Measurements from ENCODE around the gene EDDM13. TPM values are rescaled to one million over a fixed set of nuclear protein-coding genes. Genes with fewer than 3 reads are reported as not detected.

Gene EDDM13
- total and polyA plus RNA-seq, 2 of the 13 experiments (the other 11 are each of a cell fraction or from before 2014, with no cell fraction given): not detected

- TF ChIP-seq CTCF (CRISPR knock-in tag; IDR thresholded peaks at IDR 0.05) (no peak), NR3C1 (CRISPR knock-in tag; IDR thresholded peaks at IDR 0.05) (no peak), ZBTB39 (CRISPR knock-in tag; IDR thresholded peaks at IDR 0.05) (no peak), MEIS1 (CRISPR knock-in tag; IDR thresholded peaks at IDR 0.05; ENCODE audit: borderline replicate concordance) (peak; percentile 43), ZFX (CRISPR knock-in tag; IDR thresholded peaks at IDR 0.05; ENCODE audit: low read depth) (no peak), ZNF878 (CRISPR knock-in tag; IDR thresholded peaks at IDR 0.05) (no peak), ZNF180 (CRISPR knock-in tag; IDR thresholded peaks at IDR 0.05; ENCODE audit: borderline replicate concordance, low read depth) (no peak), ZNF660 (CRISPR knock-in tag; IDR thresholded peaks at IDR 0.05; ENCODE audit: borderline replicate concordance, low read depth) (no peak), ZNF788 (CRISPR knock-in tag; IDR thresholded peaks at IDR 0.05; ENCODE audit: borderline replicate concordance) (no peak; the same call in 1 of the 2 replicates), LRRFIP1 (CRISPR knock-in tag; conservative IDR thresholded peaks at IDR 0.05) (no peak), SOX5 (CRISPR knock-in tag; IDR thresholded peaks at IDR 0.05; ENCODE audit: borderline replicate concordance) (no peak), BORCS8-MEF2B (CRISPR knock-in tag; IDR thresholded peaks at IDR 0.05) (no peak), GATA4 (IDR thresholded peaks at IDR 0.05; ENCODE audit: borderline replicate concordance, low read depth) (no peak), ZBTB20 (CRISPR knock-in tag; IDR thresholded peaks at IDR 0.05; ENCODE audit: borderline replicate concordance, low read depth) (no peak)
- TF ChIP-seq, protein P1, sequence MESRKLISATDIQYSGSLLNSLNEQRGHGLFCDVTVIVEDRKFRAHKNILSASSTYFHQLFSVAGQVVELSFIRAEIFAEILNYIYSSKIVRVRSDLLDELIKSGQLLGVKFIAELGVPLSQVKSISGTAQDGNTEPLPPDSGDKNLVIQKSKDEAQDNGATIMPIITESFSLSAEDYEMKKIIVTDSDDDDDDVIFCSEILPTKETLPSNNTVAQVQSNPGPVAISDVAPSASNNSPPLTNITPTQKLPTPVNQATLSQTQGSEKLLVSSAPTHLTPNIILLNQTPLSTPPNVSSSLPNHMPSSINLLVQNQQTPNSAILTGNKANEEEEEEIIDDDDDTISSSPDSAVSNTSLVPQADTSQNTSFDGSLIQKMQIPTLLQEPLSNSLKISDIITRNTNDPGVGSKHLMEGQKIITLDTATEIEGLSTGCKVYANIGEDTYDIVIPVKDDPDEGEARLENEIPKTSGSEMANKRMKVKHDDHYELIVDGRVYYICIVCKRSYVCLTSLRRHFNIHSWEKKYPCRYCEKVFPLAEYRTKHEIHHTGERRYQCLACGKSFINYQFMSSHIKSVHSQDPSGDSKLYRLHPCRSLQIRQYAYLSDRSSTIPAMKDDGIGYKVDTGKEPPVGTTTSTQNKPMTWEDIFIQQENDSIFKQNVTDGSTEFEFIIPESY (CRISPR knock-in tag; IDR thresholded peaks at IDR 0.05): no peak
- TF ChIP-seq, protein P2, sequence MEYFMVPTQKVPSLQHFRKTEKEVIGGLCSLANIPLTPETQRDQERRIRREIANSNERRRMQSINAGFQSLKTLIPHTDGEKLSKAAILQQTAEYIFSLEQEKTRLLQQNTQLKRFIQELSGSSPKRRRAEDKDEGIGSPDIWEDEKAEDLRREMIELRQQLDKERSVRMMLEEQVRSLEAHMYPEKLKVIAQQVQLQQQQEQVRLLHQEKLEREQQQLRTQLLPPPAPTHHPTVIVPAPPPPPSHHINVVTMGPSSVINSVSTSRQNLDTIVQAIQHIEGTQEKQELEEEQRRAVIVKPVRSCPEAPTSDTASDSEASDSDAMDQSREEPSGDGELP (IDR thresholded peaks at IDR 0.05; ENCODE audit: borderline replicate concordance, low read depth): peak; percentile 78; the same call in 1 of the 2 replicates
- TF ChIP-seq, protein P3, sequence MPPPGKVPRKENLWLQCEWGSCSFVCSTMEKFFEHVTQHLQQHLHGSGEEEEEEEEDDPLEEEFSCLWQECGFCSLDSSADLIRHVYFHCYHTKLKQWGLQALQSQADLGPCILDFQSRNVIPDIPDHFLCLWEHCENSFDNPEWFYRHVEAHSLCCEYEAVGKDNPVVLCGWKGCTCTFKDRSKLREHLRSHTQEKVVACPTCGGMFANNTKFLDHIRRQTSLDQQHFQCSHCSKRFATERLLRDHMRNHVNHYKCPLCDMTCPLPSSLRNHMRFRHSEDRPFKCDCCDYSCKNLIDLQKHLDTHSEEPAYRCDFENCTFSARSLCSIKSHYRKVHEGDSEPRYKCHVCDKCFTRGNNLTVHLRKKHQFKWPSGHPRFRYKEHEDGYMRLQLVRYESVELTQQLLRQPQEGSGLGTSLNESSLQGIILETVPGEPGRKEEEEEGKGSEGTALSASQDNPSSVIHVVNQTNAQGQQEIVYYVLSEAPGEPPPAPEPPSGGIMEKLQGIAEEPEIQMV (CRISPR knock-in tag; IDR thresholded peaks at IDR 0.05; ENCODE audit: low read depth): no peak
These were observed 41.5 kb downstream of the EDDM13 start (continued) for GRCh38 chr19:56314018-56314380.
